GM12878 (cell line): ENCODE measurements around the gene RNF126.

Experiments used
- CTCF ChIP-seq, 3 experiments: IDR thresholded peaks in 2 of 3; conservative IDR thresholded peaks in 1 of 3; 2 replicates each; pipeline ENCODE4 v1.5.1; 2011; ENCODE audit warnings: low read depth in 3 of 3, low read length in 3 of 3, mild to moderate bottlenecking in 3 of 3, control low read depth in 2 of 3, moderate library complexity in 2 of 3, inconsistent platforms in 1 of 3, mixed read lengths in 1 of 3; ENCODE audit not compliant: control insufficient read depth in 2 of 3, insufficient read depth in 1 of 3; ENCODE audit errors: extremely low read depth in 1 of 3
- SP1 ChIP-seq: IDR thresholded peaks from one replicate; pipeline ENCODE4 v1.6.1; 2011; ENCODE audit warnings: low read depth, low read length
- ZNF622 ChIP-seq: fragments of 450-650 bp; IDR thresholded peaks from 2 replicates; pipeline ENCODE4 v1.6.1; 2017; ENCODE audit warnings: mild to moderate bottlenecking, inconsistent platforms

GRCh38 chr19:633786-634639, 29.0 kb downstream of the RNF126 start:
- TF ChIP-seq ZNF622 (no peak), CTCF (IDR thresholded peaks at IDR 0.05 in 2 of 3, conservative IDR thresholded peaks at IDR 0.05 in 1 of 3; ENCODE audit: control insufficient read depth in 2 of 3, extremely low read depth in 1 of 3, insufficient read depth in 1 of 3, low read depth in 3 of 3, low read length in 3 of 3) (no peak), SP1 (no peak)
